Smooth muscle cell (in vitro differentiated cells): ENCODE data around the gene ABLIM2. TPM values are rescaled to one million over a fixed set of nuclear protein-coding genes. Genes with fewer than 3 reads are reported as not detected.

Experiments
- DNase-seq: peaks from one replicate; lab custom pipeline; 2025; ENCODE audit not compliant: unreplicated experiment; lab: John Stamatoyannopoulos, UW
- H2AFZ ChIP-seq: fragments of 200-600 bp; sonication (generic); 2 replicates; pipeline ENCODE4 v1.6.0; 2016; ENCODE audit warnings: antibody characterized with exemption, low read depth, mild to moderate bottlenecking
- H3F3A ChIP-seq: fragments of 200-600 bp; sonication (generic); 2 replicates; pipeline ENCODE4 v1.6.0; 2017; ENCODE audit warnings: antibody characterized with exemption, low read depth
- H3K27ac ChIP-seq: fragments of 200-600 bp; sonication (generic); 2 replicates; pipeline ENCODE4 v1.5.1; 2016; ENCODE audit warnings: low read depth, mild to moderate bottlenecking
- H3K27me3 ChIP-seq: fragments of 200-600 bp; sonication (generic); 2 replicates; pipeline ENCODE4 v1.6.1; 2016; ENCODE audit warnings: low read depth, mild to moderate bottlenecking
- H3K36me3 ChIP-seq: fragments of 200-600 bp; sonication (generic); 2 replicates; pipeline ENCODE4 v1.5.1; 2016; ENCODE audit warnings: low read depth
- H3K4me1 ChIP-seq: fragments of 200-600 bp; sonication (generic); 2 replicates; pipeline ENCODE4 v1.5.1; 2016; ENCODE audit warnings: low read depth
- H3K4me2 ChIP-seq: fragments of 200-600 bp; sonication (generic); 2 replicates; pipeline ENCODE4 v1.6.0; 2016; ENCODE audit warnings: mild to moderate bottlenecking
- H3K4me3 ChIP-seq: fragments of 200-600 bp; sonication (generic); 2 replicates; pipeline ENCODE4 v1.5.1; 2016; ENCODE audit warnings: mild to moderate bottlenecking
- H3K79me2 ChIP-seq: fragments of 200-600 bp; sonication (generic); 2 replicates; pipeline ENCODE4 v1.6.0; 2016; ENCODE audit warnings: low read depth, mild to moderate bottlenecking
- H3K9ac ChIP-seq: fragments of 200-600 bp; sonication (generic); 2 replicates; pipeline ENCODE4 v1.6.0; 2016; ENCODE audit warnings: low read depth
- H3K9me3 ChIP-seq: fragments of 200-600 bp; sonication (generic); replicated peaks from 2 replicates; pipeline ENCODE4 v1.5.1; 2016; ENCODE audit warnings: low read depth
- H4K20me1 ChIP-seq: fragments of 200-600 bp; sonication (generic); 2 replicates; pipeline ENCODE4 v1.6.0; 2016; ENCODE audit warnings: low read depth
- WGBS: methylation state at CpG from one replicate; pipeline ENCODE4 v1.1.7; 2016; ENCODE audit warnings: low lambda C conversion rate; 5-methylcytosine and 5-hydroxymethylcytosine counted together
- polyA plus RNA-seq: library from polyadenylated mRNA; unstranded; fragments of >200 nt; fragmentation: Nextera tagmentation; extraction: Ambion mirVana; gene quantifications from 2 replicates; pipeline ENCODE4 v1.2.1, GENCODE V29; 2016
- total RNA-seq: library from RNA; depleted of rRNA; stranded (reverse); fragments of >200 nt; gene quantifications from 2 replicates; pipeline ENCODE4 v1.2.3, GENCODE V29; 2014
- TF ChIP-seq, protein P1 (sequence below): fragments of 200-600 bp; sonication (generic); IDR thresholded peaks from 2 replicates; pipeline ENCODE4 v1.5.1; 2017; ENCODE audit warnings: borderline replicate concordance, mild to moderate bottlenecking, antibody characterized with exemption; ENCODE audit not compliant: insufficient read depth, poor library complexity, severe bottlenecking

The ABLIM2 gene
- total and polyA plus RNA-seq, 2 experiments from 2014 or later = 0.08 TPM; not detected in 1

DNA sequence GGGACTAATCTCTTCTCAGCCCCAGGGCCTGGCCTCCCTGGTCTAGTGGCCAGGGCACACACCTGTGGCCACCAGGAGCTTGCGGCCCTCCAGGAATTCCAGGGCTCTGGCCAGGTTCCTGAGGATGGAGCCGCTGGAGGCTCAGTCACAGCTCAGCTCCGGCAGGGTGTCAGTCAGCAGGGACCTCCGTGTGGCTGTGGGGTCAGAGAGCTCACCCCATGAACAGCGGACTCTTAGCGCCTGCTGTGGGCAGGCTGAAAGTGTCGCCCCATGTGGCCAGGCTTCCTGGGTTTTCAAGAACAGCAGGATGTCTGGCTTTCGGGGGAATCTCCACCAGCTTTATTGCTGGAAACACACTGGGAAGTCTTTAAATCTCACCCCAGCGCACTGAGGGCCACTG lies 21.2 kb upstream of the ABLIM2 start:
- no peaks in the 10 kb centered on the region for H3K79me2 ChIP-seq
- WGBS = 89% methylated on average over 9 of the region's 9 CpGs
- H3K36me3 ChIP-seq = no peaks in the 10 kb centered on the region
- TF ChIP-seq, protein P1, sequence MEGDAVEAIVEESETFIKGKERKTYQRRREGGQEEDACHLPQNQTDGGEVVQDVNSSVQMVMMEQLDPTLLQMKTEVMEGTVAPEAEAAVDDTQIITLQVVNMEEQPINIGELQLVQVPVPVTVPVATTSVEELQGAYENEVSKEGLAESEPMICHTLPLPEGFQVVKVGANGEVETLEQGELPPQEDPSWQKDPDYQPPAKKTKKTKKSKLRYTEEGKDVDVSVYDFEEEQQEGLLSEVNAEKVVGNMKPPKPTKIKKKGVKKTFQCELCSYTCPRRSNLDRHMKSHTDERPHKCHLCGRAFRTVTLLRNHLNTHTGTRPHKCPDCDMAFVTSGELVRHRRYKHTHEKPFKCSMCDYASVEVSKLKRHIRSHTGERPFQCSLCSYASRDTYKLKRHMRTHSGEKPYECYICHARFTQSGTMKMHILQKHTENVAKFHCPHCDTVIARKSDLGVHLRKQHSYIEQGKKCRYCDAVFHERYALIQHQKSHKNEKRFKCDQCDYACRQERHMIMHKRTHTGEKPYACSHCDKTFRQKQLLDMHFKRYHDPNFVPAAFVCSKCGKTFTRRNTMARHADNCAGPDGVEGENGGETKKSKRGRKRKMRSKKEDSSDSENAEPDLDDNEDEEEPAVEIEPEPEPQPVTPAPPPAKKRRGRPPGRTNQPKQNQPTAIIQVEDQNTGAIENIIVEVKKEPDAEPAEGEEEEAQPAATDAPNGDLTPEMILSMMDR = no peak
- H3K9me3 ChIP-seq = no peaks in the 10 kb centered on the region
- H3K4me3 ChIP-seq = no peak overlapping the region
- no peaks in the 10 kb centered on the region for H4K20me1 ChIP-seq
- no peak overlapping the region for H3K4me2 ChIP-seq
- no peak overlapping the region for H3K9ac ChIP-seq
- H3K27ac ChIP-seq = no peak overlapping the region
- H3K27me3 ChIP-seq = no peaks in the 10 kb centered on the region
- H3K4me1 ChIP-seq = no peaks in the 10 kb centered on the region
- no peak for DNase-seq
- H3F3A ChIP-seq = no peaks in the 10 kb centered on the region
- no peak overlapping the region for H2AFZ ChIP-seq

DNA sequence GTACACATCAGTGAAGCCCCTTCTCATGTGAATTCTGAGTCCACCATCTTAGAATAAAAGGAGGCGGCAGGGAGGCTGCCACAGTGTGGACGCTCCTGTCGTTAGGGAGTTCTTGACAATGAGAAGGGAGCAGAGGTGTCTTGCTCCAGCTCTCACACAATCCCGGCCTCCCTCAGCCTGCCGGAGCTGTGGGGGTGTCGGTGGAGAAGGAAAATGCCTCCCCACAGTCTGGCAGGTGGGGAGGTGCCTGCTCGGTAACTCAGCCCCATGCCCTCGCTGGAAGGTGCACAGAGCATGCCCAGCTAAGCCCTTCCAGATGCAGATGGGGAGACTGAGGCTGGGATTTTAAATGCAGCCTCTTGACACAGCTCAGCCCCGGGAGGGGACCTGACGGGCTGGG lies 20.5 kb upstream of the ABLIM2 start:
- Histone ChIP-seq H3K9me3 (no peaks in the 10 kb centered on the region), H3K27ac (no peak overlapping the region), H3K4me3 (no peak overlapping the region), H3K4me2 (no peak overlapping the region), H3K79me2 (no peaks in the 10 kb centered on the region), H3F3A (no peaks in the 10 kb centered on the region), H3K9ac (no peak overlapping the region), H3K27me3 (no peaks in the 10 kb centered on the region), H3K4me1 (no peaks in the 10 kb centered on the region), H4K20me1 (no peaks in the 10 kb centered on the region), H2AFZ (no peak overlapping the region), H3K36me3 (no peaks in the 10 kb centered on the region)
- 95% methylated on average over 10 of the region's 10 CpGs for WGBS
- TF ChIP-seq, protein P1 = no peak
- DNase-seq = no peak

DNA sequence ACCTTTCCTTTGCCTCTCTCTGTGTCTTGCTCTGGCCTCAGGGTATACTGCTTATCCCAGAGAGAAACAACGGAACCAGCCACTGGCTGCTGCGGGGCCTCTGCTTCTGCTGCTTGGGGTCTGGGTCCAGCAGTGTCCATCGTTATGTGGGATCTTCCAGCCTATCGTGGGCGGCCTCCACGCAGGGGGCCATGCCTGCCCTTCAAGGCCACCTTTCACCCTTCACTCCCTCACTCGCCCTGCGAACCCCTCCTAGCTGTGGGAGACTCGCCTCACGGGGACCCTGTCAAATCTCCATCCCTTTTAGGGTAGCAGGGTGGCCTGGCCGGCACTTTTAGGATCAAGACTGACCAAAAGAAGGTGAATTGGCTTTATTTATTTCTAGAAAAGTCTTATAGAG lies 19.3 kb upstream of the ABLIM2 start:
- WGBS = 93% methylated on average over 11 of the region's 11 CpGs
- H3K4me1 ChIP-seq = no peaks in the 10 kb centered on the region

DNA sequence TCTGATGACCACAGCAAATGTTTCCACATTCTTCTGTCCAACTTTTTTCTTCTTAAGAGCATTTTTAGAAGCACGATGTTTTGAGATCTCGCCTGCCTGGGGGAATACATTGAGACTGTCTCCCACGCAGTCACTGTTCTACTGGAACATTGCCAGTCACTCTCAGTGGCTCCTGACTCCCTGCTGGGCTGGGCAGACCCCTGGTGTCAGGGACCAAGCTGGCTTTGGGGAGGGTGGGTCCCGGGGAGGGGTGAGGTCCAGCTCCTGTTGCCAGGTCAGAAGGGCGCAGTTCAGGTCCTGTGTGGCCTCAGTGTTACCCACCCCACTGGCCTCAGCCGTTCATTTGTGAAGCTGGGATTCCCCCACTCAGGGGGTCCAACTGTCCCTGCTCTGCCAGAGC lies 18.9 kb upstream of the ABLIM2 start:
- no peak for DNase-seq
- Histone ChIP-seq H3K27ac (no peak overlapping the region), H3K9ac (no peak overlapping the region), H3K4me3 (no peak overlapping the region), H2AFZ (no peak overlapping the region), H3K27me3 (no peaks in the 10 kb centered on the region), H3K4me2 (no peak overlapping the region), H3K79me2 (no peaks in the 10 kb centered on the region), H3F3A (no peaks in the 10 kb centered on the region), H3K36me3 (no peaks in the 10 kb centered on the region), H3K4me1 (no peaks in the 10 kb centered on the region), H4K20me1 (no peaks in the 10 kb centered on the region), H3K9me3 (no peaks in the 10 kb centered on the region)
- TF ChIP-seq, protein P1 = no peak
- WGBS = 79% methylated on average over 6 of the region's 6 CpGs

More for the DNA sequence above, 19.3 kb upstream of the ABLIM2 start:
- Histone ChIP-seq H3K4me3 (no peak overlapping the region), H3K9ac (no peak overlapping the region), H3K36me3 (no peaks in the 10 kb centered on the region), H3K9me3 (no peaks in the 10 kb centered on the region), H3K4me2 (no peak overlapping the region), H3F3A (no peaks in the 10 kb centered on the region), H4K20me1 (no peaks in the 10 kb centered on the region), H2AFZ (no peak overlapping the region), H3K27me3 (no peaks in the 10 kb centered on the region), H3K79me2 (no peaks in the 10 kb centered on the region), H3K27ac (no peak overlapping the region)
- no peak for DNase-seq
- TF ChIP-seq, protein P1 = no peak
